Measurements from ENCODE around the gene AATF.

GRCh38 chr17:37084372-37084771, 135.6 kb downstream of the AATF start:
- TF ChIP-seq, protein P1, sequence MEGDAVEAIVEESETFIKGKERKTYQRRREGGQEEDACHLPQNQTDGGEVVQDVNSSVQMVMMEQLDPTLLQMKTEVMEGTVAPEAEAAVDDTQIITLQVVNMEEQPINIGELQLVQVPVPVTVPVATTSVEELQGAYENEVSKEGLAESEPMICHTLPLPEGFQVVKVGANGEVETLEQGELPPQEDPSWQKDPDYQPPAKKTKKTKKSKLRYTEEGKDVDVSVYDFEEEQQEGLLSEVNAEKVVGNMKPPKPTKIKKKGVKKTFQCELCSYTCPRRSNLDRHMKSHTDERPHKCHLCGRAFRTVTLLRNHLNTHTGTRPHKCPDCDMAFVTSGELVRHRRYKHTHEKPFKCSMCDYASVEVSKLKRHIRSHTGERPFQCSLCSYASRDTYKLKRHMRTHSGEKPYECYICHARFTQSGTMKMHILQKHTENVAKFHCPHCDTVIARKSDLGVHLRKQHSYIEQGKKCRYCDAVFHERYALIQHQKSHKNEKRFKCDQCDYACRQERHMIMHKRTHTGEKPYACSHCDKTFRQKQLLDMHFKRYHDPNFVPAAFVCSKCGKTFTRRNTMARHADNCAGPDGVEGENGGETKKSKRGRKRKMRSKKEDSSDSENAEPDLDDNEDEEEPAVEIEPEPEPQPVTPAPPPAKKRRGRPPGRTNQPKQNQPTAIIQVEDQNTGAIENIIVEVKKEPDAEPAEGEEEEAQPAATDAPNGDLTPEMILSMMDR (conservative IDR thresholded peaks at IDR 0.05) = no peak
- no peak for TF ChIP-seq ZFX (IDR thresholded peaks at IDR 0.05)

Data from C4-2B (cell line).